Trophoblast cell (in vitro differentiated cells and primary cell): ENCODE data around the gene THRB.

Source experiments
- DNase-seq, 2 donors: peaks; one replicate each; pipeline ENCODE4 v3.0.0-alpha.2; 2016
- H2AFZ ChIP-seq: 2 replicates; pipeline ENCODE4 v1.6.1; 2013; ENCODE audit warnings: low read length, moderate library complexity, mild to moderate bottlenecking; ENCODE audit not compliant: insufficient read depth, poor library complexity
- H2AK5ac ChIP-seq: 2 replicates; pipeline ENCODE4 v1.6.1; 2013; ENCODE audit warnings: mild to moderate bottlenecking, low read length
- H2BK120ac ChIP-seq: 2 replicates; pipeline ENCODE4 v1.6.1; 2013; ENCODE audit warnings: low read length, mild to moderate bottlenecking, moderate library complexity; ENCODE audit not compliant: insufficient read depth, poor library complexity
- H2BK12ac ChIP-seq: 2 replicates; pipeline ENCODE4 v1.6.1; 2013; ENCODE audit warnings: mild to moderate bottlenecking, low read length, moderate library complexity
- H2BK5ac ChIP-seq: 2 replicates; pipeline ENCODE4 v1.6.1; 2013; ENCODE audit warnings: low read length, low read depth, moderate library complexity, mild to moderate bottlenecking; ENCODE audit not compliant: poor library complexity
- H3K14ac ChIP-seq: 2 replicates; pipeline ENCODE4 v1.6.1; 2013; ENCODE audit warnings: mild to moderate bottlenecking, low read length
- H3K18ac ChIP-seq: 2 replicates; pipeline ENCODE4 v1.6.1; 2013; ENCODE audit warnings: mild to moderate bottlenecking, low read length
- H3K23ac ChIP-seq: 2 replicates; pipeline ENCODE4 v1.6.1; 2013; ENCODE audit warnings: low read length
- H3K27ac ChIP-seq: 2 replicates; pipeline ENCODE4 v1.5.1; 2013; ENCODE audit warnings: low read depth, mild to moderate bottlenecking, inconsistent platforms, low read length, moderate library complexity
- H3K27me3 ChIP-seq: 2 replicates; pipeline ENCODE4 v1.6.1; 2013; ENCODE audit warnings: inconsistent platforms, mild to moderate bottlenecking, low read length, moderate library complexity; ENCODE audit not compliant: insufficient read depth
- H3K36me3 ChIP-seq, 2 experiments: 1 replicate in 1 of 2; 2 replicates in 1 of 2; pipeline ENCODE4 v1.6.1; 2013; ENCODE audit warnings: low read length in 2 of 2, mild to moderate bottlenecking in 2 of 2, moderate library complexity in 1 of 2; ENCODE audit not compliant: insufficient read depth in 2 of 2, control insufficient read depth in 1 of 2
- H3K4ac ChIP-seq: 2 replicates; pipeline ENCODE4 v1.6.1; 2013; ENCODE audit warnings: low read depth, mild to moderate bottlenecking, low read length, moderate library complexity
- H3K4me1 ChIP-seq, 2 experiments: 1 replicate in 1 of 2; 2 replicates in 1 of 2; pipeline ENCODE4 v1.6.1; 2013; ENCODE audit warnings: low read length in 2 of 2, mild to moderate bottlenecking in 2 of 2, moderate library complexity in 1 of 2; ENCODE audit not compliant: insufficient read depth in 2 of 2, control insufficient read depth in 1 of 2
- H3K4me2 ChIP-seq: 2 replicates; pipeline ENCODE4 v1.6.1; 2013; ENCODE audit warnings: inconsistent platforms, mild to moderate bottlenecking, low read length, moderate library complexity
- H3K4me3 ChIP-seq: 2 replicates; pipeline ENCODE4 v1.5.1; 2013; ENCODE audit warnings: mild to moderate bottlenecking, low read depth, low read length, inconsistent platforms
- H3K79me1 ChIP-seq: one replicate; pipeline ENCODE4 v1.6.1; 2013; ENCODE audit warnings: low read length
- H3K79me2 ChIP-seq: 2 replicates; pipeline ENCODE4 v1.6.1; 2013; ENCODE audit warnings: low read length, mild to moderate bottlenecking; ENCODE audit not compliant: control insufficient read depth, insufficient read depth, poor library complexity
- H3K9ac ChIP-seq: 2 replicates; pipeline ENCODE4 v1.6.1; 2013; ENCODE audit warnings: mild to moderate bottlenecking, low read length
- H3K9me3 ChIP-seq: 2 replicates; pipeline ENCODE4 v1.6.1; 2013; ENCODE audit warnings: low read depth, mild to moderate bottlenecking, control low read depth, inconsistent platforms, low read length; ENCODE audit not compliant: insufficient read depth
- H4K12ac ChIP-seq: 2 replicates; pipeline ENCODE4 v1.6.1; 2013; ENCODE audit warnings: low read depth, mild to moderate bottlenecking, low read length, moderate library complexity
- H4K8ac ChIP-seq: 2 replicates; pipeline ENCODE4 v1.6.1; 2013; ENCODE audit warnings: low read depth, mild to moderate bottlenecking, low read length, moderate library complexity
- H4K91ac ChIP-seq: one replicate; pipeline ENCODE4 v1.6.1; 2013; ENCODE audit warnings: low read depth, mild to moderate bottlenecking, low read length, moderate library complexity
- WGBS: extraction: QIAGEN DNeasy Blood & Tissue Kit; methylation state at CpG from one replicate; pipeline ENCODE4 v1.1.7; 2013; ENCODE audit warnings: missing lambda C conversion rate; ENCODE audit not compliant: insufficient read length, insufficient coverage; ENCODE audit errors: extremely low coverage; 5-methylcytosine and 5-hydroxymethylcytosine counted together

THRB gene

GRCh38 chr3:24470277-24470676 lies 24.4 kb downstream of the THRB start:
- H4K12ac ChIP-seq: no peak overlapping the region
- no peak overlapping the region for H2BK5ac ChIP-seq
- no peak overlapping the region for H2AFZ ChIP-seq
- H3K4me3 ChIP-seq: no peak overlapping the region
- no peak overlapping the region for H3K9ac ChIP-seq
- no peak overlapping the region for H2BK12ac ChIP-seq
- H3K79me1 ChIP-seq: peaks cover 2% of the 10 kb centered on the region
- no peak overlapping the region for H3K14ac ChIP-seq
- no peaks in the 10 kb centered on the region for H3K79me2 ChIP-seq
- H3K18ac ChIP-seq: no peak overlapping the region
- H3K27me3 ChIP-seq: no peaks in the 10 kb centered on the region
- H2BK120ac ChIP-seq: peak overlapping the region; percentile 22
- no peak overlapping the region for H4K8ac ChIP-seq
- no peak for DNase-seq
- no peak overlapping the region for H3K23ac ChIP-seq
- H4K91ac ChIP-seq: no peak overlapping the region
- peak overlapping the region; percentile 36 for H3K4ac ChIP-seq
- no peak overlapping the region for H3K27ac ChIP-seq
- no peak overlapping the region for H3K4me2 ChIP-seq
- H2AK5ac ChIP-seq: no peak overlapping the region
- H3K36me3 ChIP-seq: peaks cover 0 to 2% of the 10 kb centered on the region in 2 experiments
- no peaks in the 10 kb centered on the region for H3K9me3 ChIP-seq
- H3K4me1 ChIP-seq: peaks cover 0 to 3% of the 10 kb centered on the region in 2 experiments
- no CpG with 5 or more reads among the region's 4 CpGs for WGBS

GRCh38 chr3:24464389-24464788 lies 30.3 kb downstream of the THRB start:
- H3K27ac ChIP-seq: no peak overlapping the region
- no peaks in the 10 kb centered on the region for H3K79me2 ChIP-seq
- no peak overlapping the region for H3K4ac ChIP-seq
- H2BK12ac ChIP-seq: no peak overlapping the region
- no peak overlapping the region for H4K12ac ChIP-seq
- H3K23ac ChIP-seq: no peak overlapping the region
- no peak overlapping the region for H2AFZ ChIP-seq
- H2BK5ac ChIP-seq: no peak overlapping the region
- H3K4me2 ChIP-seq: no peak overlapping the region
- H3K14ac ChIP-seq: no peak overlapping the region
- no peak overlapping the region for H3K9ac ChIP-seq
- WGBS: no CpG with 5 or more reads among the region's 1 CpG
- H3K18ac ChIP-seq: no peak overlapping the region
- H2AK5ac ChIP-seq: no peak overlapping the region
- H3K4me1 ChIP-seq: peaks cover 0 to 4% of the 10 kb centered on the region in 2 experiments
- no peak overlapping the region for H2BK120ac ChIP-seq
- no peak overlapping the region for H3K4me3 ChIP-seq
- no peaks in the 10 kb centered on the region for H3K9me3 ChIP-seq
- H3K36me3 ChIP-seq: peaks cover 0 to 2% of the 10 kb centered on the region in 2 experiments
- H4K91ac ChIP-seq: no peak overlapping the region
- H3K27me3 ChIP-seq: no peaks in the 10 kb centered on the region
- no peak overlapping the region for H4K8ac ChIP-seq
- H3K79me1 ChIP-seq: peaks cover 4% of the 10 kb centered on the region
- no peak for DNase-seq

GRCh38 chr3:24462737-24463136 lies 31.9 kb downstream of the THRB start:
- Histone ChIP-seq H3K79me1 (peaks cover 4% of the 10 kb centered on the region), H3K36me3 (peaks cover 0 to 2% of the 10 kb centered on the region in 2 experiments), H3K14ac (peak overlapping the region; percentile 61), H3K18ac (peak overlapping the region; percentile 40), H4K8ac (no peak overlapping the region), H2AK5ac (peak overlapping the region; percentile 89), H3K4me3 (no peak overlapping the region), H3K4me2 (no peak overlapping the region), H4K12ac (peak overlapping the region; percentile 7), H3K27ac (no peak overlapping the region), H3K23ac (no peak overlapping the region), H3K9me3 (no peaks in the 10 kb centered on the region), H3K4ac (no peak overlapping the region), H3K4me1 (peaks cover 0 to 6% of the 10 kb centered on the region in 2 experiments), H3K27me3 (no peaks in the 10 kb centered on the region), H2AFZ (no peak overlapping the region), H2BK5ac (no peak overlapping the region), H2BK12ac (peak overlapping the region; percentile 71), H3K9ac (no peak overlapping the region), H2BK120ac (no peak overlapping the region), H3K79me2 (no peaks in the 10 kb centered on the region), H4K91ac (peak overlapping the region; percentile 24)
- whole genome bisulfite sequencing: no CpG with 5 or more reads among the region's 1 CpG
- DNase-seq: no peak

GRCh38 chr3:24460974-24461373 lies 33.7 kb downstream of the THRB start:
- no CpG with 5 or more reads among the region's 2 CpGs for WGBS
- no peak overlapping the region for H3K4me2 ChIP-seq
- H2BK120ac ChIP-seq: no peak overlapping the region
- no peak overlapping the region for H2BK5ac ChIP-seq
- no peak overlapping the region for H4K12ac ChIP-seq
- H3K27me3 ChIP-seq: no peaks in the 10 kb centered on the region
- no peak overlapping the region for H2BK12ac ChIP-seq
- no peaks in the 10 kb centered on the region for H3K9me3 ChIP-seq
- DNase-seq: no peak
- no peak overlapping the region for H3K14ac ChIP-seq
- peaks cover 0 to 2% of the 10 kb centered on the region in 2 experiments for H3K36me3 ChIP-seq
- H2AFZ ChIP-seq: no peak overlapping the region
- no peak overlapping the region for H3K4me3 ChIP-seq
- H3K9ac ChIP-seq: no peak overlapping the region
- no peak overlapping the region for H3K23ac ChIP-seq
- H3K79me2 ChIP-seq: no peaks in the 10 kb centered on the region
- H3K18ac ChIP-seq: no peak overlapping the region
- peaks cover 4% of the 10 kb centered on the region for H3K79me1 ChIP-seq
- peaks cover 0 to 8% of the 10 kb centered on the region in 2 experiments for H3K4me1 ChIP-seq
- H3K27ac ChIP-seq: no peak overlapping the region
- H4K8ac ChIP-seq: no peak overlapping the region
- no peak overlapping the region for H4K91ac ChIP-seq
- no peak overlapping the region for H3K4ac ChIP-seq
- no peak overlapping the region for H2AK5ac ChIP-seq
